K562 (cell line): ENCODE measurements around the gene GYPC. TPM values are rescaled to one million over a fixed set of nuclear protein-coding genes. Genes with fewer than 3 reads are reported as not detected.

Source experiments
- ATF6 ChIP-seq: sonication (generic); formaldehyde crosslinking; IDR thresholded peaks from 2 replicates; pipeline ENCODE4 v1.4.0; 2020; ENCODE audit warnings: mild to moderate bottlenecking, missing genetic modification reagents
- FOXO4 ChIP-seq: fragments of 450-650 bp; formaldehyde crosslinking; IDR thresholded peaks from 2 replicates; pipeline ENCODE4 v1.4.0; 2020; ENCODE audit warnings: mild to moderate bottlenecking, moderate library complexity
- KLF10 ChIP-seq: fragments of 250-450 bp; sonication (Bioruptor Pico); IDR thresholded peaks from 2 replicates; pipeline ENCODE4 v1.6.1; 2021; ENCODE audit warnings: matching md5 sums
- MBD1 ChIP-seq: fragments of 250-450 bp; sonication (Bioruptor Pico); IDR thresholded peaks from 2 replicates; pipeline ENCODE4 v1.8.0; 2022; ENCODE audit warnings: inconsistent platforms
- MCM5 ChIP-seq: fragments of 450-650 bp; IDR thresholded peaks from 2 replicates; pipeline ENCODE4 v1.6.1; 2016; ENCODE audit warnings: low read depth
- NFE2 ChIP-seq: IDR thresholded peaks from 2 replicates; pipeline ENCODE4 v1.6.1; 2014; ENCODE audit warnings: antibody characterized with exemption, low read depth
- NR0B1 ChIP-seq: fragments of 450-650 bp; IDR thresholded peaks from one replicate; pipeline ENCODE4 v1.6.1; 2018; ENCODE audit warnings: mild to moderate bottlenecking, moderate library complexity; ENCODE audit not compliant: partially characterized antibody
- SMC3 ChIP-seq: conservative IDR thresholded peaks from 2 replicates; pipeline ENCODE4 v1.6.1; 2011; ENCODE audit warnings: low read depth, low read length, improper control_type of control experiment; ENCODE audit not compliant: insufficient read depth
- SNRNP70 ChIP-seq: fragments of 200-400 bp; formaldehyde crosslinking; optimal IDR thresholded peaks from 2 replicates; pipeline ENCODE3; 2017; ENCODE audit warnings: low read depth, low read length
- TAL1 ChIP-seq: fragments of 450-650 bp; IDR thresholded peaks from 2 replicates; pipeline ENCODE4 v1.6.1; 2016; ENCODE audit warnings: mild to moderate bottlenecking
- VEZF1 ChIP-seq: fragments of 200-800 bp; sonication (Bioruptor generic); IDR thresholded peaks from 2 replicates; pipeline ENCODE4 v1.6.1; 2017; ENCODE audit warnings: missing genetic modification characterization, missing compliant biosample characterization
- ZNF174 ChIP-seq: fragments of 250-450 bp; sonication (Bioruptor Pico); IDR thresholded peaks from 2 replicates; pipeline ENCODE4 v1.4.0; 2020; ENCODE audit warnings: mild to moderate bottlenecking
- polyA plus RNA-seq, 8 experiments: library from polyadenylated mRNA; depleted of rRNA in 4 of 8; stranded (reverse) in 5 of 8; unstranded in 3 of 8; fragments of >200 nt; fragmentation: Nextera tagmentation in 2 of 8; fragmentation: Illumina TruSeq in 1 of 8; extraction: Ambion mirVana in 2 of 8; extraction: Trizol in 1 of 8; gene quantifications; 2 replicates each; pipeline versions ENCODE4 v1.2.1 to v1.2.3, GENCODE V29; 2011 to 2014; ENCODE audit warnings: inconsistent platforms in 1 of 8, missing spikeins in 1 of 8
- total RNA-seq, 7 experiments: library from RNA; depleted of rRNA in 6 of 7; stranded (reverse); fragments of >200 nt in 6 of 7; fragmentation: Illumina TruSeq in 2 of 7; extraction: Trizol in 2 of 7; gene quantifications; 2 replicates each; pipeline versions ENCODE4 v1.2.1 to v1.2.3, GENCODE V29; 2011 to 2021; ENCODE audit warnings: low replicate concordance in 1 of 7

Gene GYPC
- total and polyA plus RNA-seq, 9 of the 15 experiments (the other 6 are each of a cell fraction or from before 2014, with no cell fraction given): 50.6 to 282 (median 194) TPM

- TF ChIP-seq SNRNP70 (no peak), MCM5 (no peak), SMC3 (no peak), ATF6 (CRISPR knock-in tag) (no peak), FOXO4 (CRISPR knock-in tag) (no peak), ZNF174 (no peak), KLF10 (CRISPR knock-in tag) (no peak), VEZF1 (CRISPR knock-in tag) (peak; percentile 27; the same call in 1 of the 2 replicates), TAL1 (peak; percentile 91), MBD1 (CRISPR knock-in tag) (no peak), NR0B1 (no peak), NFE2 (0 out of 2 replicates have a peak, but pooled peaks have one; percentile 29)
Measured at GRCh38 chr2:126645211-126645618, 10.7 kb upstream of the GYPC start (continued).
